SH-SY5Y (cell line): ENCODE data around the gene ST6GALNAC2.

Experiments used
- GATA2 ChIP-seq: IDR thresholded peaks from 2 replicates; pipeline ENCODE4 v1.6.1; 2011; ENCODE audit warnings: mild to moderate bottlenecking, low read depth, low read length
- GATA3 ChIP-seq: IDR thresholded peaks from 2 replicates; pipeline ENCODE4 v1.6.1; 2011; ENCODE audit warnings: low read depth, mild to moderate bottlenecking, low read length, moderate library complexity

GRCh38 chr17:76593959-76594358 lies 8.3 kb upstream of the ST6GALNAC2 start:
- TF ChIP-seq GATA2 (no peak), GATA3 (no peak)
